ENCODE measurements around the gene RGL2.

- TF ChIP-seq CTCF (IDR thresholded peaks at IDR 0.05; ENCODE audit: insufficient read depth, low read length) (no peak), SPI1 (IDR thresholded peaks at IDR 0.05; ENCODE audit: borderline replicate concordance, low read depth) (no peak), POLR2AphosphoS5 (IDR thresholded peaks at IDR 0.05; ENCODE audit: low read depth) (no peak)
Observed at GRCh38 chr6:33321227-33321626, 22.5 kb upstream of the RGL2 start.
